Liver (tissue), 3 donors: ENCODE measurements around the gene FBXO38.

Source experiments
- CTCF ChIP-seq: fragments of 150-350 bp; IDR thresholded peaks from 2 replicates; pipeline ENCODE4 v1.5.1; 2017; ENCODE audit warnings: improper control_type of control experiment, low read depth, low read length; ENCODE audit not compliant: missing input control
- EGR1 ChIP-seq, 2 donors: IDR thresholded peaks; 2 replicates each; pipeline ENCODE4 v1.6.1; 2016 to 2018; ENCODE audit warnings: antibody characterized with exemption in 2 of 2, low read depth in 2 of 2
- JUND ChIP-seq, 2 donors: IDR thresholded peaks; 2 replicates each; pipeline ENCODE4 v1.6.1; 2016; ENCODE audit warnings: antibody characterized with exemption in 2 of 2
- MAX ChIP-seq: IDR thresholded peaks from 2 replicates; pipeline ENCODE4 v1.6.1; 2016; ENCODE audit warnings: antibody characterized with exemption
- RAD21 ChIP-seq, 2 donors: IDR thresholded peaks; 2 replicates each; pipeline ENCODE4 v1.6.1; 2016; ENCODE audit warnings: antibody characterized with exemption in 2 of 2, mild to moderate bottlenecking in 2 of 2
- REST ChIP-seq: IDR thresholded peaks from 2 replicates; pipeline ENCODE4 v1.6.1; 2016; ENCODE audit warnings: antibody characterized with exemption, mild to moderate bottlenecking
- SP1 ChIP-seq: IDR thresholded peaks from 2 replicates; pipeline ENCODE4 v1.6.1; 2018; ENCODE audit warnings: antibody characterized with exemption, mild to moderate bottlenecking
- TAF1 ChIP-seq: conservative IDR thresholded peaks from 2 replicates; pipeline ENCODE4 v1.6.1; 2016; ENCODE audit warnings: antibody characterized with exemption, mild to moderate bottlenecking
- YY1 ChIP-seq: IDR thresholded peaks from 2 replicates; pipeline ENCODE4 v1.6.1; 2016; ENCODE audit warnings: antibody characterized with exemption, mild to moderate bottlenecking
- donor health status: healthy.
- donor health status: healthy.

- TF ChIP-seq CTCF (no peak), JUND (IDR thresholded peaks at IDR 0.05) (no peak), REST (no peak), MAX (no peak), TAF1 (no peak), RAD21 (IDR thresholded peaks at IDR 0.05) (no peak), SP1 (no peak), EGR1 (IDR thresholded peaks at IDR 0.05; ENCODE audit: low read depth in 2 of 2) (no peak), YY1 (no peak)
Measured at GRCh38 chr5:148368299-148368698, 15.5 kb upstream of the FBXO38 start.
